GM23338 (cell line): ENCODE data around the gene MAGEA1. TPM values are rescaled to one million over a fixed set of nuclear protein-coding genes. Genes with fewer than 3 reads are reported as not detected.

Experiments used
- ATAC-seq: fragments of 200-7000 bp; cut with Tn5 transposase; 3 replicates; pipeline ENCODE4 v1.9.1; 2020
- DNase-seq: peaks from one replicate; pipeline ENCODE4 v3.0.0-alpha.2; 2015; ENCODE audit warnings: low spot score
- H2AFZ ChIP-seq: fragments of 200-600 bp; sonication (generic); 2 replicates; pipeline ENCODE4 v1.8.0; 2016; ENCODE audit warnings: antibody characterized with exemption, mild to moderate bottlenecking, moderate library complexity
- H3F3A ChIP-seq: fragments of 200-600 bp; sonication (generic); replicated peaks from 2 replicates; pipeline ENCODE4 v1.8.0; 2017; ENCODE audit warnings: antibody characterized with exemption, mixed run types, low read depth
- H3K27ac ChIP-seq: fragments of 200-600 bp; sonication (generic); 2 replicates; pipeline ENCODE4 v1.6.1; 2016; ENCODE audit warnings: low read depth
- H3K27me3 ChIP-seq: fragments of 200-600 bp; sonication (generic); 2 replicates; pipeline ENCODE4 v1.8.0; 2016; ENCODE audit warnings: mild to moderate bottlenecking, mixed run types, moderate library complexity; ENCODE audit not compliant: insufficient read depth
- H3K36me3 ChIP-seq: fragments of 200-600 bp; sonication (generic); 2 replicates; pipeline ENCODE4 v1.8.0; 2016; ENCODE audit warnings: mild to moderate bottlenecking; ENCODE audit not compliant: insufficient read depth
- H3K4me1 ChIP-seq: fragments of 200-600 bp; sonication (generic); 2 replicates; pipeline ENCODE4 v1.8.0; 2016; ENCODE audit warnings: mild to moderate bottlenecking, moderate library complexity; ENCODE audit not compliant: insufficient read depth
- H3K4me2 ChIP-seq: fragments of 200-600 bp; sonication (generic); 2 replicates; pipeline ENCODE4 v1.7.1; 2017; ENCODE audit warnings: mixed run types
- H3K4me3 ChIP-seq: fragments of 200-600 bp; sonication (generic); 2 replicates; pipeline ENCODE4 v1.6.1; 2016; ENCODE audit warnings: mixed run types
- H3K79me2 ChIP-seq: fragments of 200-600 bp; sonication (generic); replicated peaks from 2 replicates; pipeline ENCODE4 v1.8.0; 2017; ENCODE audit warnings: mild to moderate bottlenecking; ENCODE audit not compliant: insufficient read depth
- H3K9me2 ChIP-seq: fragments of 200-600 bp; sonication (generic); 2 replicates; pipeline ENCODE4 v1.8.0; 2017; ENCODE audit not compliant: insufficient read depth
- H4K20me1 ChIP-seq: fragments of 200-600 bp; sonication (generic); replicated peaks from 2 replicates; pipeline ENCODE4 v1.8.0; 2017; ENCODE audit warnings: mild to moderate bottlenecking; ENCODE audit not compliant: insufficient read depth
- H3K27ac Mint-ChIP-seq: 2 replicates; pipeline ENCODE4 v1.8.0; 2020; ENCODE audit warnings: inconsistent platforms, mild to moderate bottlenecking, moderate library complexity, mixed read lengths
- H3K27me3 Mint-ChIP-seq: 3 replicates; pipeline ENCODE4 v1.8.0; 2022; ENCODE audit warnings: low read depth, mild to moderate bottlenecking, moderate library complexity, mixed read lengths, inconsistent platforms; ENCODE audit not compliant: insufficient read depth, poor library complexity
- H3K36me3 Mint-ChIP-seq: 3 replicates; pipeline ENCODE4 v1.8.0; 2021; ENCODE audit warnings: low read depth, mild to moderate bottlenecking, inconsistent platforms, moderate library complexity, mixed read lengths
- H3K4me1 Mint-ChIP-seq: 3 replicates; pipeline ENCODE4 v1.8.0; 2020; ENCODE audit warnings: mild to moderate bottlenecking, inconsistent platforms, mixed read lengths
- H3K4me3 Mint-ChIP-seq: 3 replicates; pipeline ENCODE4 v1.8.0; 2021; ENCODE audit warnings: moderate library complexity, mild to moderate bottlenecking, inconsistent platforms, mixed read lengths
- H3K9me3 Mint-ChIP-seq: 3 replicates; pipeline ENCODE4 v1.8.0; 2020; ENCODE audit warnings: moderate library complexity, mild to moderate bottlenecking, inconsistent platforms, mixed read lengths
- CREB1 ChIP-seq: fragments of 250-450 bp; sonication (Bioruptor Pico); IDR thresholded peaks from 2 replicates; pipeline ENCODE4 v1.5.0; 2020; ENCODE audit warnings: low read depth, mild to moderate bottlenecking, moderate library complexity
- EZH2 ChIP-seq: fragments of 200-600 bp; sonication (generic); IDR thresholded peaks from one replicate; pipeline ENCODE4 v1.8.0; 2017; ENCODE audit warnings: antibody characterized with exemption, mild to moderate bottlenecking, low read depth; ENCODE audit not compliant: unreplicated experiment
- EZH2phosphoT487 ChIP-seq: fragments of 200-600 bp; sonication (generic); IDR thresholded peaks from one replicate; pipeline ENCODE4 v1.8.1; 2018; ENCODE audit warnings: antibody characterized with exemption; ENCODE audit not compliant: unreplicated experiment
- JUNB ChIP-seq: IDR thresholded peaks from one replicate; pipeline ENCODE4 v1.6.1; 2016; ENCODE audit warnings: antibody characterized with exemption; ENCODE audit not compliant: unreplicated experiment
- NANOG ChIP-seq: IDR thresholded peaks from 2 replicates; pipeline ENCODE4 v1.6.1; 2016; ENCODE audit warnings: antibody characterized with exemption, borderline replicate concordance
- POLR2AphosphoS5 ChIP-seq: IDR thresholded peaks from 2 replicates; pipeline ENCODE4 v1.6.1; 2016; ENCODE audit warnings: antibody characterized with exemption, low read depth
- STAT1 ChIP-seq: IDR thresholded peaks from one replicate; pipeline ENCODE4 v1.6.1; 2016; ENCODE audit warnings: antibody characterized with exemption; ENCODE audit not compliant: unreplicated experiment
- ZNF331 ChIP-seq: fragments of 250-450 bp; sonication (Bioruptor Pico); IDR thresholded peaks from 2 replicates; pipeline ENCODE4 v1.5.0; 2020; ENCODE audit warnings: low read depth, mild to moderate bottlenecking, moderate library complexity
- polyA plus RNA-seq: library from polyadenylated mRNA; unstranded; fragments of >200 nt; fragmentation: Nextera tagmentation; extraction: Ambion mirVana; gene quantifications from 2 replicates; pipeline ENCODE4 v1.2.1, GENCODE V29; 2016
- total RNA-seq: library from RNA; depleted of rRNA; stranded (reverse); fragments of >200 nt; shearing (Covaris generic); gene quantifications from 2 replicates; pipeline ENCODE4 v1.2.3, GENCODE V29; 2014
- TF ChIP-seq, protein P1 (sequence below): IDR thresholded peaks from 2 replicates; pipeline ENCODE4 v1.6.1; 2016; ENCODE audit warnings: antibody characterized with exemption
- TF ChIP-seq, protein P2 (sequence below): IDR thresholded peaks from one replicate; pipeline ENCODE4 v1.6.1; 2018; ENCODE audit warnings: antibody characterized with exemption; ENCODE audit not compliant: unreplicated experiment
- TF ChIP-seq, protein P3 (sequence below), 2 experiments: fragments of 200-600 bp in 1 of 2; sonication (generic) in 1 of 2; conservative IDR thresholded peaks; 2 replicates each; pipeline versions ENCODE4 v1.5.1 to v1.6.1; 2016 to 2017; ENCODE audit warnings: antibody characterized with exemption in 2 of 2, low read depth in 2 of 2, mild to moderate bottlenecking in 2 of 2, moderate library complexity in 1 of 2

MAGEA1 gene
- total and polyA plus RNA-seq, 2 experiments from 2014 or later = not detected

DNA sequence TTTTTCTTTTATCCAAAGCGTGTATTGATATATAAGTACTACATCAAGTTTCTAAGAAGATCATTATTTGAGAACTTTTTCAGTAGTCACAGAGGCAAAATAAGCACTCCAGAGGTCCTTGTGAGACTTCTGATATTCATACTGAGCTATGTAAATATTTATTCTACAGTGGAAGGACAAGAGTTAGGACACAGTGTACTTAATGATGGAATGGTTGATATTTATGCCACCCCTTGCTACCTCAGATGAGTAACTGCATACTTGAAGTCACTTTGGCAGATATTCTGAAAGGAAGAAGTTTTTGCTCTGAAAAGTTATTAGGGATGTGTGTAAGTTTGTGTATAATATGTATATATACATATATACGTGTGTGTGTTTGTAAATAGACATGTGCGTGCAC lies 30.3 kb downstream of the MAGEA1 start:
- Histone ChIP-seq H3K79me2 (no peaks in the 10 kb centered on the region), H3K4me2 (no peak overlapping the region), H3K4me3 (no peak overlapping the region), H3K36me3 (no peaks in the 10 kb centered on the region), H2AFZ (no peak overlapping the region), H3K27me3 (no peaks in the 10 kb centered on the region), H3F3A (no peaks in the 10 kb centered on the region), H3K27ac (no peak overlapping the region), H3K9me2 (no peaks in the 10 kb centered on the region), H3K4me1 (no peaks in the 10 kb centered on the region), H4K20me1 (no peaks in the 10 kb centered on the region)
- DNase-seq (no peak), ATAC-seq (no peak)
- TF ChIP-seq STAT1 (no peak), NANOG (no peak), EZH2phosphoT487 (no peak), CREB1 (CRISPR knock-in tag) (no peak), POLR2AphosphoS5 (no peak), ZNF331 (CRISPR knock-in tag) (no peak), EZH2 (no peak), JUNB (no peak)
- TF ChIP-seq, protein P1, sequence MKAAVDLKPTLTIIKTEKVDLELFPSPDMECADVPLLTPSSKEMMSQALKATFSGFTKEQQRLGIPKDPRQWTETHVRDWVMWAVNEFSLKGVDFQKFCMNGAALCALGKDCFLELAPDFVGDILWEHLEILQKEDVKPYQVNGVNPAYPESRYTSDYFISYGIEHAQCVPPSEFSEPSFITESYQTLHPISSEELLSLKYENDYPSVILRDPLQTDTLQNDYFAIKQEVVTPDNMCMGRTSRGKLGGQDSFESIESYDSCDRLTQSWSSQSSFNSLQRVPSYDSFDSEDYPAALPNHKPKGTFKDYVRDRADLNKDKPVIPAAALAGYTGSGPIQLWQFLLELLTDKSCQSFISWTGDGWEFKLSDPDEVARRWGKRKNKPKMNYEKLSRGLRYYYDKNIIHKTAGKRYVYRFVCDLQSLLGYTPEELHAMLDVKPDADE = no peak
- TF ChIP-seq, protein P2, sequence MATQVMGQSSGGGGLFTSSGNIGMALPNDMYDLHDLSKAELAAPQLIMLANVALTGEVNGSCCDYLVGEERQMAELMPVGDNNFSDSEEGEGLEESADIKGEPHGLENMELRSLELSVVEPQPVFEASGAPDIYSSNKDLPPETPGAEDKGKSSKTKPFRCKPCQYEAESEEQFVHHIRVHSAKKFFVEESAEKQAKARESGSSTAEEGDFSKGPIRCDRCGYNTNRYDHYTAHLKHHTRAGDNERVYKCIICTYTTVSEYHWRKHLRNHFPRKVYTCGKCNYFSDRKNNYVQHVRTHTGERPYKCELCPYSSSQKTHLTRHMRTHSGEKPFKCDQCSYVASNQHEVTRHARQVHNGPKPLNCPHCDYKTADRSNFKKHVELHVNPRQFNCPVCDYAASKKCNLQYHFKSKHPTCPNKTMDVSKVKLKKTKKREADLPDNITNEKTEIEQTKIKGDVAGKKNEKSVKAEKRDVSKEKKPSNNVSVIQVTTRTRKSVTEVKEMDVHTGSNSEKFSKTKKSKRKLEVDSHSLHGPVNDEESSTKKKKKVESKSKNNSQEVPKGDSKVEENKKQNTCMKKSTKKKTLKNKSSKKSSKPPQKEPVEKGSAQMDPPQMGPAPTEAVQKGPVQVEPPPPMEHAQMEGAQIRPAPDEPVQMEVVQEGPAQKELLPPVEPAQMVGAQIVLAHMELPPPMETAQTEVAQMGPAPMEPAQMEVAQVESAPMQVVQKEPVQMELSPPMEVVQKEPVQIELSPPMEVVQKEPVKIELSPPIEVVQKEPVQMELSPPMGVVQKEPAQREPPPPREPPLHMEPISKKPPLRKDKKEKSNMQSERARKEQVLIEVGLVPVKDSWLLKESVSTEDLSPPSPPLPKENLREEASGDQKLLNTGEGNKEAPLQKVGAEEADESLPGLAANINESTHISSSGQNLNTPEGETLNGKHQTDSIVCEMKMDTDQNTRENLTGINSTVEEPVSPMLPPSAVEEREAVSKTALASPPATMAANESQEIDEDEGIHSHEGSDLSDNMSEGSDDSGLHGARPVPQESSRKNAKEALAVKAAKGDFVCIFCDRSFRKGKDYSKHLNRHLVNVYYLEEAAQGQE = no peak
- TF ChIP-seq, protein P3, sequence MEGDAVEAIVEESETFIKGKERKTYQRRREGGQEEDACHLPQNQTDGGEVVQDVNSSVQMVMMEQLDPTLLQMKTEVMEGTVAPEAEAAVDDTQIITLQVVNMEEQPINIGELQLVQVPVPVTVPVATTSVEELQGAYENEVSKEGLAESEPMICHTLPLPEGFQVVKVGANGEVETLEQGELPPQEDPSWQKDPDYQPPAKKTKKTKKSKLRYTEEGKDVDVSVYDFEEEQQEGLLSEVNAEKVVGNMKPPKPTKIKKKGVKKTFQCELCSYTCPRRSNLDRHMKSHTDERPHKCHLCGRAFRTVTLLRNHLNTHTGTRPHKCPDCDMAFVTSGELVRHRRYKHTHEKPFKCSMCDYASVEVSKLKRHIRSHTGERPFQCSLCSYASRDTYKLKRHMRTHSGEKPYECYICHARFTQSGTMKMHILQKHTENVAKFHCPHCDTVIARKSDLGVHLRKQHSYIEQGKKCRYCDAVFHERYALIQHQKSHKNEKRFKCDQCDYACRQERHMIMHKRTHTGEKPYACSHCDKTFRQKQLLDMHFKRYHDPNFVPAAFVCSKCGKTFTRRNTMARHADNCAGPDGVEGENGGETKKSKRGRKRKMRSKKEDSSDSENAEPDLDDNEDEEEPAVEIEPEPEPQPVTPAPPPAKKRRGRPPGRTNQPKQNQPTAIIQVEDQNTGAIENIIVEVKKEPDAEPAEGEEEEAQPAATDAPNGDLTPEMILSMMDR (conservative IDR thresholded peaks at IDR 0.05; ENCODE audit: low read depth in 2 of 2) = no peak
- H3K27me3 Mint-ChIP-seq = peaks cover 4% of the 10 kb centered on the region
- no peaks in the 10 kb centered on the region for H3K36me3 Mint-ChIP-seq
- H3K4me3 Mint-ChIP-seq = no peak overlapping the region
- no peak overlapping the region for H3K27ac Mint-ChIP-seq
- no peaks in the 10 kb centered on the region for H3K4me1 Mint-ChIP-seq
- H3K9me3 Mint-ChIP-seq = peaks cover 7% of the 10 kb centered on the region
